Sigmoid colon (tissue), 4 donors: ENCODE measurements around the gene HMGCS1.
"Not testable (repeated sequence)": the region's sequence is repeated elsewhere in the genome, so short reads cannot be mapped to it uniquely, and the experiment has no call there.

ENCODE experiments used
- EP300 ChIP-seq, 4 donors: sonication (generic); formaldehyde crosslinking; IDR thresholded peaks; one replicate each; pipeline ENCODE4 v1.6.1; 2017; ENCODE audit warnings: antibody characterized with exemption in 4 of 4
- POLR2A ChIP-seq, 2 donors: fragments of 450-650 bp; IDR thresholded peaks; one replicate each; pipeline ENCODE4 v1.6.1; 2016; ENCODE audit warnings: antibody characterized with exemption in 2 of 2, mild to moderate bottlenecking in 2 of 2, moderate library complexity in 2 of 2
- POLR2AphosphoS5 ChIP-seq, 4 donors: sonication (generic); formaldehyde crosslinking; IDR thresholded peaks; one replicate each; pipeline ENCODE4 v1.6.1; 2017; ENCODE audit warnings: antibody characterized with exemption in 4 of 4
- TF ChIP-seq, protein P1 (sequence below), 4 experiments: fragments of 450-650 bp in 3 of 4; fragments of 200-600 bp in 1 of 4; IDR thresholded peaks; one replicate each; pipeline ENCODE4 v1.5.1; 2016 to 2019; ENCODE audit warnings: antibody characterized with exemption in 4 of 4, mild to moderate bottlenecking in 3 of 4, moderate library complexity in 2 of 4

GRCh38 chr5:43306954-43307353 is 6.3 kb downstream of the HMGCS1 start:
- TF ChIP-seq, protein P1, sequence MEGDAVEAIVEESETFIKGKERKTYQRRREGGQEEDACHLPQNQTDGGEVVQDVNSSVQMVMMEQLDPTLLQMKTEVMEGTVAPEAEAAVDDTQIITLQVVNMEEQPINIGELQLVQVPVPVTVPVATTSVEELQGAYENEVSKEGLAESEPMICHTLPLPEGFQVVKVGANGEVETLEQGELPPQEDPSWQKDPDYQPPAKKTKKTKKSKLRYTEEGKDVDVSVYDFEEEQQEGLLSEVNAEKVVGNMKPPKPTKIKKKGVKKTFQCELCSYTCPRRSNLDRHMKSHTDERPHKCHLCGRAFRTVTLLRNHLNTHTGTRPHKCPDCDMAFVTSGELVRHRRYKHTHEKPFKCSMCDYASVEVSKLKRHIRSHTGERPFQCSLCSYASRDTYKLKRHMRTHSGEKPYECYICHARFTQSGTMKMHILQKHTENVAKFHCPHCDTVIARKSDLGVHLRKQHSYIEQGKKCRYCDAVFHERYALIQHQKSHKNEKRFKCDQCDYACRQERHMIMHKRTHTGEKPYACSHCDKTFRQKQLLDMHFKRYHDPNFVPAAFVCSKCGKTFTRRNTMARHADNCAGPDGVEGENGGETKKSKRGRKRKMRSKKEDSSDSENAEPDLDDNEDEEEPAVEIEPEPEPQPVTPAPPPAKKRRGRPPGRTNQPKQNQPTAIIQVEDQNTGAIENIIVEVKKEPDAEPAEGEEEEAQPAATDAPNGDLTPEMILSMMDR (IDR thresholded peaks at IDR 0.05) = not testable (repeated sequence)
- TF ChIP-seq EP300, POLR2A, POLR2AphosphoS5 (IDR thresholded peaks at IDR 0.05): not testable (repeated sequence)
